SK-N-MC (cell line): Measurements from ENCODE around the gene GPC6.

Source experiments
- EZH2 ChIP-seq: fragments of 200-600 bp; sonication (generic); IDR thresholded peaks from one replicate; pipeline ENCODE4 v1.6.1; 2017; ENCODE audit warnings: antibody characterized with exemption
- FOXP2 ChIP-seq: optimal IDR thresholded peaks from 2 replicates; pipeline ENCODE3; 2011; ENCODE audit warnings: mild to moderate bottlenecking, moderate library complexity; ENCODE audit not compliant: insufficient read depth; ENCODE audit errors: extremely low read length, control extremely low read depth

DNA sequence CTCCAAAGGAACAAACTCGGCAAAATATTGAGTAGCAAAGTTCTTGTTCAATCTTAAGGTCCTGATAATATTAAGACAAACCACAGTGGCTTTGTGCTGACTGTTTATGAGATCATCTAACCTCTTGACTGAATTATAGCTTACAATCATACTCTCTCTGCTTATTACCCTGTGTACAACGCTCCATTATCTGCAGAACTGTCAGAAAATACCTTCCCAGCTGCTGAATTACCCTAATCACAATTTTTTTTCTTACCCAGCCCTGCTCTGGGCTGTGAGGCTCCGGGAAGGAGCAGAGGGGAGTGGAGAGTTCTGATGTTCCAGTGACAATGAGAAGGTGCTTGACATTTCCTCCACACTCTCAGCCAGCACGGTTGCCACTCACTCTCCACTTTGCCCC, 1188.1 kb downstream of the GPC6 start:
- TF ChIP-seq FOXP2 (no peak), EZH2 (no peak)
